ENCODE measurements around the gene AKT1S1. TPM values are rescaled to one million over a fixed set of nuclear protein-coding genes. Genes with fewer than 3 reads are reported as not detected.
"Not testable (repeated sequence)": the region's sequence is repeated elsewhere in the genome, so short reads cannot be mapped to it uniquely, and the experiment has no call there.

The AKT1S1 gene
- total RNA-seq = 10 to 100 TPM; 15.2 to 20.7 TPM

GRCh38 chr19:49877020-49877878 is at the start of gene AKT1S1, which contains the start of gene TBC1D17:
Gene AKT1S1 (minus strand): TSS chr19:49877355. CDS start chr19:49873295, 4,060 bp downstream.
Gene TBC1D17 (plus strand): TSS chr19:49877702. CDS start chr19:49877724, 22 bp downstream.
- Histone ChIP-seq H3K27ac (peak within 1 kb of the TSS; percentile 97 to 99), H3K4me3 (peak within 1 kb of the TSS; percentile 90), H3K36me3 (peaks cover 20% of the 10 kb centered on the region), H3K4me1 (ENCODE audit: control insufficient read depth in 1 of 2, low read depth in 2 of 2) (peaks cover 9 to 30% of the 10 kb centered on the region in 2 donors), H3K9me3 (no peaks in the 10 kb centered on the region), H3K27me3 (replicated peaks; ENCODE audit: insufficient read depth) (no peaks in the 10 kb centered on the region)
- DNase-seq (ENCODE audit: low spot score) = peak; percentile 98
- no peak for TF ChIP-seq CTCF (IDR thresholded peaks at IDR 0.05)
- peak; percentile 89 for ATAC-seq (ENCODE audit: insufficient number of reproducible peaks, low FRiP score, low read depth)

- no peak for DNase-seq (ENCODE audit: low spot score)
Observed at GRCh38 chr19:49926515-49926914, 49.4 kb upstream of the AKT1S1 start.

GRCh38 chr19:49925486-49925885 is 48.3 kb upstream of the AKT1S1 start:
- Histone ChIP-seq H3K27me3 (replicated peaks; ENCODE audit: insufficient read depth) (no peaks in the 10 kb centered on the region), H3K9me3 (no peaks in the 10 kb centered on the region), H3K27ac (no peak overlapping the region), H3K4me1 (ENCODE audit: control insufficient read depth in 1 of 2, low read depth in 2 of 2) (peaks cover 10 to 25% of the 10 kb centered on the region in 2 donors), H3K4me3 (no peak overlapping the region), H3K36me3 (peaks cover 16% of the 10 kb centered on the region)
- DNase-seq (ENCODE audit: low spot score) = no peak
- no peak for TF ChIP-seq CTCF (IDR thresholded peaks at IDR 0.05)
- no peak for ATAC-seq (ENCODE audit: insufficient number of reproducible peaks, low FRiP score, low read depth)

More at GRCh38 chr19:49926515-49926914, 49.4 kb upstream of the AKT1S1 start:
- no peak for TF ChIP-seq CTCF (IDR thresholded peaks at IDR 0.05)
- Histone ChIP-seq H3K36me3 (peaks cover 13% of the 10 kb centered on the region), H3K9me3 (no peaks in the 10 kb centered on the region), H3K27ac (no peak overlapping the region), H3K4me3 (no peak overlapping the region), H3K4me1 (ENCODE audit: control insufficient read depth in 1 of 2, low read depth in 2 of 2) (peaks cover 10 to 25% of the 10 kb centered on the region in 2 donors), H3K27me3 (replicated peaks; ENCODE audit: insufficient read depth) (no peaks in the 10 kb centered on the region)
- no peak for ATAC-seq (ENCODE audit: insufficient number of reproducible peaks, low FRiP score, low read depth)

GRCh38 chr19:49924881-49925210 is 47.7 kb upstream of the AKT1S1 start:
- Histone ChIP-seq H3K4me1 (ENCODE audit: control insufficient read depth in 1 of 2, low read depth in 2 of 2) (peaks cover 6 to 18% of the 10 kb centered on the region in 2 donors), H3K36me3 (peaks cover 19% of the 10 kb centered on the region)
- not testable (repeated sequence) for ATAC-seq (ENCODE audit: insufficient number of reproducible peaks, low FRiP score, low read depth); H3K27me3 ChIP-seq (replicated peaks; ENCODE audit: insufficient read depth); DNase-seq (ENCODE audit: low spot score); H3K4me3 ChIP-seq; H3K27ac ChIP-seq; H3K9me3 ChIP-seq

- no peaks in the 10 kb centered on the region for H3K9me3 ChIP-seq
- no peak for TF ChIP-seq CTCF (IDR thresholded peaks at IDR 0.05)
- peaks cover 6 to 18% of the 10 kb centered on the region in 2 donors for H3K4me1 ChIP-seq (ENCODE audit: control insufficient read depth in 1 of 2, low read depth in 2 of 2)
- no peak overlapping the region for H3K4me3 ChIP-seq
- H3K27me3 ChIP-seq (replicated peaks; ENCODE audit: insufficient read depth) = no peaks in the 10 kb centered on the region
- ATAC-seq (ENCODE audit: insufficient number of reproducible peaks, low FRiP score, low read depth) (no peak), DNase-seq (ENCODE audit: low spot score) (no peak)
- peaks cover 19% of the 10 kb centered on the region for H3K36me3 ChIP-seq
- H3K27ac ChIP-seq = no peak overlapping the region
Observed at GRCh38 chr19:49924004-49924880, 47.1 kb upstream of the AKT1S1 start.

Measured in thoracic aorta (tissue), 2 donors.